GM23338 (cell line): ENCODE data around the gene PEPD.

ENCODE experiments used
- CREB1 ChIP-seq: fragments of 250-450 bp; sonication (Bioruptor Pico); IDR thresholded peaks from 2 replicates; pipeline ENCODE4 v1.5.0; 2020; ENCODE audit warnings: low read depth, mild to moderate bottlenecking, moderate library complexity
- CTCF ChIP-seq, 2 experiments: fragments of 200-600 bp in 1 of 2; sonication (generic) in 1 of 2; conservative IDR thresholded peaks; 2 replicates each; pipeline versions ENCODE4 v1.5.1 to v1.6.1; 2016 to 2017; ENCODE audit warnings: antibody characterized with exemption in 2 of 2, low read depth in 2 of 2, mild to moderate bottlenecking in 2 of 2, moderate library complexity in 1 of 2
- POLR2AphosphoS5 ChIP-seq: IDR thresholded peaks from 2 replicates; pipeline ENCODE4 v1.6.1; 2016; ENCODE audit warnings: antibody characterized with exemption, low read depth
- REST ChIP-seq: IDR thresholded peaks from one replicate; pipeline ENCODE4 v1.6.1; 2018; ENCODE audit warnings: antibody characterized with exemption; ENCODE audit not compliant: unreplicated experiment

GRCh38 chr19:33554821-33555220 is 33.2 kb upstream of the PEPD start:
- TF ChIP-seq CTCF (conservative IDR thresholded peaks at IDR 0.05; ENCODE audit: low read depth in 2 of 2) (no peak), POLR2AphosphoS5 (no peak), CREB1 (no peak), REST (no peak)
